Measurements from ENCODE around the gene CNTFR.

DNA sequence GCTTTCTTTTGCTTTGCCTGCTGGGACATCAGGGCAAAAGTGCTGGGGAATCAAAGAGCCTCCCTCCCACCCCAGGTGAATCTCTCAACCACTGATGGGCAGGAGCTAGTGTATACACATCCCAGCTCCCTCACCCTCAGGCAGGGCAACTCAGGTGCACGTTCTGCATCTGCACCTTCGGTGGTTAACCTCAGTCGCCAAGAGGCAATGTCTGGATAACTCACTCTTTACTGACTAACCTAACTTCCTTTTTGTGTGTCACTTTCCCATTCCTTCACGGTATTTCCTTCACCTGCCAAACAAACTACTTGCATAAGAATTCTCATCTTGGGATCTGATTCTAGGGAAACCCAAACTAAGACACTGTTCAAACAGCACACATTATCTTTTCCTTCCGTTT is 26.3 kb downstream of the CNTFR start:
- TF ChIP-seq, protein P1, sequence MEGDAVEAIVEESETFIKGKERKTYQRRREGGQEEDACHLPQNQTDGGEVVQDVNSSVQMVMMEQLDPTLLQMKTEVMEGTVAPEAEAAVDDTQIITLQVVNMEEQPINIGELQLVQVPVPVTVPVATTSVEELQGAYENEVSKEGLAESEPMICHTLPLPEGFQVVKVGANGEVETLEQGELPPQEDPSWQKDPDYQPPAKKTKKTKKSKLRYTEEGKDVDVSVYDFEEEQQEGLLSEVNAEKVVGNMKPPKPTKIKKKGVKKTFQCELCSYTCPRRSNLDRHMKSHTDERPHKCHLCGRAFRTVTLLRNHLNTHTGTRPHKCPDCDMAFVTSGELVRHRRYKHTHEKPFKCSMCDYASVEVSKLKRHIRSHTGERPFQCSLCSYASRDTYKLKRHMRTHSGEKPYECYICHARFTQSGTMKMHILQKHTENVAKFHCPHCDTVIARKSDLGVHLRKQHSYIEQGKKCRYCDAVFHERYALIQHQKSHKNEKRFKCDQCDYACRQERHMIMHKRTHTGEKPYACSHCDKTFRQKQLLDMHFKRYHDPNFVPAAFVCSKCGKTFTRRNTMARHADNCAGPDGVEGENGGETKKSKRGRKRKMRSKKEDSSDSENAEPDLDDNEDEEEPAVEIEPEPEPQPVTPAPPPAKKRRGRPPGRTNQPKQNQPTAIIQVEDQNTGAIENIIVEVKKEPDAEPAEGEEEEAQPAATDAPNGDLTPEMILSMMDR (IDR thresholded peaks at IDR 0.05; ENCODE audit: low read depth, low read length, poor library complexity, severe bottlenecking): no peak
- no peak for TF ChIP-seq EZH2phosphoT487 (IDR thresholded peaks at IDR 0.05; ENCODE audit: borderline replicate concordance, low read length)
